HG02970 (cell line): ENCODE measurements around the gene ANKRD40CL.

Experiments
- ATAC-seq: cut with Tn5 transposase; IDR thresholded peaks from one replicate; pipeline ENCODE4 v1.9.1; 2021; ENCODE audit warnings: mild to moderate bottlenecking, moderate library complexity, moderate number of reproducible peaks; ENCODE audit not compliant: unreplicated experiment, low FRiP score

ANKRD40CL gene

DNA sequence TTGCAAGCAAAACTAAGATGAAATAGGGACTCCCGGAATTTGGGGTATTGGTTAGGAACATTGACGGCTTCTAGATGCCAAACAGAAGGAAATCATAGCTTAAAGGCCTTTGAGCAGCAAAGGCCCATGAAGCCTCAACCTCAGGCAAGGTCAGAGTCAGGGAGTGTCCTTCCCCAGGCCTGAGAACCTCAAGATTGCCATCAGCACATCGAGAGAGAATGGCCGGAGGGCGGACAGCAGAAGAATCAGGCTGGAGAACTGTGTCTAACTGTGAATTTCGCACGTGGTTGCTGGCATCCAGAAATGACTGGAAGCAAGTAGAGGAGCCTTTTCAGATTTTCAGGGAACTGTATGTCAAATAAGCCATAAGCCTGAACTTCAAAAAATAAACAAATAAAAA is 24.8 kb upstream of the ANKRD40CL start:
- no peak for ATAC-seq

DNA sequence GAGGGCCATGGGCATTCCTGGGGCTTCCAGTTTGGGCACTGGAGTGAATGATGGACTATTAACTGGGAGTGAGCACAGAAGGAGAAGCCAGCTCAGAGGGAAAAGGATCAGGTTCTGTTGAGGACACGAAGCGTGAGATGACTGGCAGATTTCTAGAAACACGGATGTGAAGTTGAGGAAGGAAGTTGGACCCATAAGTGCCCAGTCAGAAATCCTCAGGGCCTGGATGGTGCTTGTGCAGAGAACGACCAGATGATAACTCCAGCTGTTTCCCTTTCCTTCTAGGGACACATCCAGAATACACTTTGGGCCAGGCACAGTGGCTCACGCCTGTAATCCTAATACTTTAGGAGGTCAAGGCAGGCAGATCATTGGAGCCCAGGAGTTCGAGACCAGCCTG is 23.3 kb upstream of the ANKRD40CL start:
- no peak for ATAC-seq

DNA sequence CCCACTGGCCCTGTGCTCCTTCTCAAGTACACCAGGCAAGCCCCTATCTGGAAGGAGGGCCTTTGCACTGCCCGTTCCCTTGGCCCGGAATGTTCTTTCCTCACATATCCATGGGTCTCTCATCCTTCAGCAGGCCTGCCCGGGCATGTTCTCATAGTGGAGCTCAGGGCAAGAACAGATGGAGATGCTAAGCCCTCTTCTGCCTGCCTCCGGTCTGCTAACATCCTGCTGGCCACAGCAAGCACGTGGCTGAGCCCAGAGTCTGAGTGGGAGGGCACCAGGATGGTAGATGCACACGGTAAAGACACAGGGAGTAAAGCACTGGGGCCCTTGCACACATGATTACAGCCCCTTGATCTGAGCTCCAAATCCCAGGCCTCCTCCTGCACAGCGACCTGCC is 19.8 kb upstream of the ANKRD40CL start:
- ATAC-seq: no peak

DNA sequence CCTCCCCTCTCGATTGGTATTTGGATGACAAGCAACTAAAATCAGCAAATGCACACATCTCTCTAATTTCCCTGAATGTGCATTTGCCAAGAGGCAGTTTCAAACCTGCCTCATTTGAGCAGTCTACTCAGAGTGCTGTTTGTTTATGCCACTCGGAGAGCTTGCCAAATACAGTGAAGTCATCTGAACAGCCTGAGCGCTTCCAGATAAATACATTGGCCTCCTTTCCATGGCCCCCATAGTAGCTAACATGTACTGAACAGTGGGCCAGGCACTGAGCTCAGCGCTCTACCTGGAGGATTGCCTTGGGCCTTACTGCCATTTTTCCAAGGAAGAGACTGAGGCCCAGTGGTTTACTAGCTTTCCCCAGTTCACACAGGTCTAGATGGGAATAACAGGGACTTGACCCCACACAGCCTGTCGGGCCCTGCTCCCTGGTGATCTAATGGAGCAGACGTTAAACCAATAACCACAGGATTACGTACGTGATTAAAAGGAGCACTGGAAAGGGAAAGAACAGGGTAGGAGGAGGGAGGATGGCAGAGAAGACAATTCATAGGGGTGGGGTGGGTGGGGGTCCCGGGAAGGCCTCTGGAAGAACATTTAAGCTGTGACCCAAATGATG is 18.7 kb upstream of the ANKRD40CL start:
- no peak for ATAC-seq

DNA sequence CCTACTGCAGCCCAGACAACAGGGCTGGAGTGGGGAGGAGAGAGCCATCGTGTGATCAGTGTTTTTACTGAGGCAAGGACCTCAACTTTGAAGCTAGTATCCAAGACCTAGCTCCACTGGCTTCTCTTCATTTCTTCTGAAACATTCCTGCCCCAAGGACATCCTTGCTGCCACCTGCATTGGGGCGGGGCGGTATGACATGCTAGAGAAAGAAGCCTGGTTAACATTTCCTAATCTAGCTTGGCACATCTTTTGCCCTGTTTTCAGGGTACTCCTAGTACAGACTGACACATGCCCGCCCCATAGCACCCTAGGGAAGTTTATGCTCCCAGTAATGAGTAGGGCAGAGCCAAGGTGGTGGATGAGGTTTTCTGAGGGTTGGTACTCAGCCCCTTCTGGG is 17.8 kb upstream of the ANKRD40CL start:
- no peak for ATAC-seq

DNA sequence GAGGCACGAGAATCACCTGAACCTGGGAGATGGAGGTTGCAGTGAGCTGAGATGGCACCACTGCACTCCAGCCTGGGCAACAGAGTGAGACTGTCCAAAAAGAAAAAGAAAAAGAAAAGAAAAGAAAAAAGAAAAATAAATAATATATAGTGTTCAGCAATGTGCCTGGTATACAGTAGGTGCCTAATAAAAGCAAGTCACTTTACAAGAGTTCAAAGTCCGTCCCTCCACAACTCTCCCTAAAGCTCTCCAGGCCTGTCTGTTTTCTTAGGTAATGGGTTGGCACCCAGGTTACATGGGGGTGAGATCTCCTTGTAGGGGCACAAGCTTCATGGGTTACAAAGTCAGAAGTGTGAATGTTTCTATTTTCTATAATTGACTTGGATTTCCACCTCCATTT is 16.6 kb upstream of the ANKRD40CL start:
- ATAC-seq: no peak

DNA sequence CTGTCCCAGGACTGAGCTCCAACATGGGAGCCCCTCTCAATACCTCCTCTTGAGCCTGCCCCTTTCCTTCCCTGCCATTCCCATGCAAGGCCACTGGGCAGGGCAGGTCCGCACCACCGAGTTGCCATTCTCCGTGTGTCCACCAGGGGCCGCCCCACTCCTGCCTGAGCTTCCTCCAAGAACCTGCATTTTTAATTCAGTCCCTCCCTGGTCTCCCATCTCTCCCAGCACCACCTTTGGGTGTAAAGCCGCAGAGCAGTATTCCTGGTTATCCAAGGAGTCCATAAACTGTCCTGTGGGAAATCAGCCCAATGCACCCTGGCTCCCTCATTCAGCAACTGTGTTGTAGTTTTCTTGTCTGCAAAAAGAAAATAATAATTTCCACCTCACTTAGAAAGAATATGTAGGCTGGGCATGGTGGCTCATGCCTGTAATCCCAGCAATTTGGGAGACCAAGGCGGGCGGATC is 15.9 kb upstream of the ANKRD40CL start:
- no peak for ATAC-seq

DNA sequence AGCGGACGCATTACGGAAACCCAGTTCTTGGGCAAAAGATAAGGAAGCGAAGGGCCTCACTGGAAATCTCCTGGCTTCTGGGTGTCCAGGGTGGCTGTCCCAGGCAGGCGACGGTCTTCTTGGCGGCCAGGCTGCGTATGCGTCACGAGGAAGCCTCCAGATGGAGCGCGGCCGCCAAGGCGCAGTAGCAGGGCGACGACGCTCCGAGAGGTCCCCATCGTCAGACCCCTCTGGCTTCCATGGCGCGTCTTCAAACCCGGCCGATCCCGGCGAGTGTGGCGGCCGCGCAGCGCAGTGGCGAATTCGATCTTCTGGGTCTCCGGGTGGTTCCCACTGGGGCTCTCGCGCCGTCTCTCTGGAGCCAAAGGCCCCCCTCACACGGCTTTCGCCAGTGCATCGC is 13.8 kb upstream of the ANKRD40CL start:
- ATAC-seq: no peak

DNA sequence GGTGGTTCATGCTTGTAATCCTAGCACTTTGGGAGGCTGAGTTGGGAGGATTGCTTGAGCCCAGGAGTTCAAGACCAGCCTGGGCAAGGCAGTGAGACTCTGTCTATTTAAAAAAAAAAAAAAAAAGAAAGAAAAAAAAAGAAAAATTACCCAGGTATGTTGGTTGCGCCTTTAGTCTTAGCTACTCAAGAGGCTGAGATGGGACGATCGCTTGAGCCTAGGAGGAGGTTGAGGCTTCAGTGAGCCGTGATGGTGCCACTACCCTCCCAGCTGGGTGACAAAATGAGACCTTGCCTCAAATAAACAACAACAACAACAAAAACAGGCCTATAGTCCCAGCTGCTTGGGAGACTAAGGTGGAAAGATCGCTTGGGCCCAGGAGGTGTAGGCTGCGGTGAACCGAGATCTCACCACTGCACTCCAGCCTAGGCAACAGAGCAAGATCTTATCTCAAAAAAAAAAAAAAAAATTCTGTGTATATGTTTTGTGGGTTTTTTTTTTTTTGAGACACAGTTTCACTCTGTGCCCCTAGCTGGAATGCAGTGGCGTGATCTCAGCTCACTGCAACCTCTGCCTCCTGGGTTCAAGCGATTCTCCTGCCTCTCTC is 12.5 kb upstream of the ANKRD40CL start:
- ATAC-seq: no peak

DNA sequence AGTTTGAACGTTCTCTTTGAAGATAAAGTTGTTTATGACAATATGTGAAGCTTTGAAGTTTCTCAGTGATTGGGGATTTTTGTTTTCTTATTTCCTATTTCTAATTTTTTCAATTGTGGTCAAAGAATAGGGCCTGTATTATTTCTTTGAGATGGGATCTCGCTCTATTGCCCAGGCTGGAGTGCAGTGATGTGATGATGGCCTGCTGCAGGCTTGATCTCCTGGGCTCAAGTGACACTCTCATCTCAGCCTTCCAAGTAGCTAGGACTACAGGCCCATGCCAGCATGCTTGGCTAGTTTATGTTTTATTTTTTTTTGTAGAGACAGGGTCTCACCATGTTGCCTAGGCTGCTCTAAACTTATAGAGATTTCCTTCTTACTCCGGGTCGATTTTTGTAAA is 11.7 kb upstream of the ANKRD40CL start:
- ATAC-seq: no peak

DNA sequence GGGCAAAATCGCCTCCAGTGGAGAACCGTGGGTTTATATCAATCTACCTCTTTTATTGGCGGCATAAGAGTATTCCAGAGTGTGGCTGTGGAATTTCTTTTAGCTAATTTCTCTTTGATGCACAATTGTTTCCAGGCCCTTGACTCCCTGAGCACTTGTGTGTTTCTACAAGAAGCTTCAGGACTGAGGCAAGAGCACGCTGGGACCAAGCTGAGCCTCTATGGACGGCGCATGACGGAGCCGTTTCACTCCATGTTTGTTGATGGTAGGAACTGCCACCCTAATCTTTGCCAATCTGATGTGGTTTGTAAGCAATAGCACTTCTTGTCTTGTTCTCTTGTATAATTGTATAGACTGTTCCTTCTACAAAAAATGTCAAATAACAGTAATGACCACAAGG is 11.2 kb upstream of the ANKRD40CL start:
- ATAC-seq: no peak

DNA sequence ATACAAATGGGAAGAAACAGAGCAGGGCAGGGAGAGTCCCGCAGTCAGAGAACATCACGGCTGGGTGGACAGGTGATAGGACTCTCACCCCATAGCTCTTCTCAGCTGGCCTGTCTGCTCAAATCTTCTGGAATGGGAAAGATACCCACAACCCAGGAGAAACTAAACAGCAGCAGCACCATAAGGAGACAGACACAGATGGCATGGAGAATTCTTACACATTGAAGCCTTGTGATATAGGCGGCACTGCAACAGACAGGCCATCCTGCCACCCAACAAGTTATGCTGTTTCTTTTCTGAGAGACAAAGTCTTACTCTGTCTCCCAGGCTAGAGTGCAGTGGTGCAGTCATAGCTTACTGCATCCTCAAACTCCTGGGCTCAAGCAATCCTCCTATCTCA is 8.6 kb upstream of the ANKRD40CL start:
- ATAC-seq: no peak

DNA sequence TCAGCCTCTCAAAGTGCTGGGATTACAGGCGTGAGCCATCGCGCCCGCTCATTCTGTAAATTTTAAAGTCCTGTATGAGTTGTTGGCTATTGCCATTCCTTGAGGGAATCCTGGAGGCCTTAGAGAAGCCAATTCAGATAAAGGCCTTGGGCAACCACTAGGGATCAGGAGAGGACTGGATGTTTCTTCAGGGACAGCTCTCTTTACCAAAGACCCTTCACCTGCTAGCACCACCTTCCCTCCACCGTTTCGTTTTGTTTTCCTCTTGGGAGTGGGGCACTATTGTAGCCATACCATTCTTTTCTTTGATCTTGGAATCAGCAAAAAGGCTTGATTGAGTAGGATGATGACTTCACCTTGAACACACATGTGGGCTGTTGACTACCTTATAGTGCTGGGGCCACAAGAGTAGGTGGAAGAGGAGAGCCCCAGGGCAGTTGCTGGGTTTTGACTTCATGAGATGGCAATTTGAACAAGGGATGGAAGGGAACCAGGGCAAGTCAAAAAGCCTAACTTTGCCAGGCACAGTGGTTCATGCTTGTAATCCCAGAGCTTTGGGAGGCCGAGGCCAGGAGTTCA is 7.0 kb upstream of the ANKRD40CL start:
- no peak for ATAC-seq

DNA sequence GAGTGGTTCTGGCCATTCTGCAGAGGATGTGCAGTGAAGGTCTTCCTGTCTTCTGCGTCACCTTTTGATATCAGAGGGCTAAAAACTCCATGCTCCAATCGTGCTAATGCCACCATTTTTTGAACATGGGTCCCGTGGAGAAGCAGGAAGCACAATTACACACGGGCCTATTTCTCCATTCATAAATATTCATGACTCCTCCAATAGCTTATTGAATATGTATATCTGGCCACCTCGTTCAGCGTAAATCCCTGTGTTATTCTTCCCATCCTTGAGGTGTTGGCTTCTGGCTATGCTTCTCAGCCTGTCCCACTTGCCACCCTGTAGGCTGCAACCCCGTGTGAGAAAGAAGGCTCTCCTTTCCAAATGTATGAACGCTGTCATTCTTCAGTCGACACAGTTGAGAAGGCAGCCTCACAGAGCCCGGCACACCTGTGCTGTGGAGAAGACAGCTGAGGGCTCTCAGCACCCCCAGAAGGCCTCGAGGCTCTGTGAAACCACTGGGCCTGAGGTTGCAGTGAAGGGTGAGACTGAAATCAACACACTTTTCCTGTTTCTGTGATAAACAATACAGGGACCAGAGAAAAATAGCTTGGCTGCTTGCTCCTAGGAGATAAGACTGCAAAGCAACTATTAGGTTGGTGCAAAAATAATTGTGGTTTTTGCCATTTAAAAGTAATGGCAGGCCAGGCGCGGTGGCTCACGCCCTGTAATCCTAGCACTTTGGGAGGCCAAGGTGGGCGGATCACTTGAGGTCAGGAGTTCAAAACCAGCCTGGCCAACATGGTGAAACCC is 4.9 kb upstream of the ANKRD40CL start:
- ATAC-seq: no peak

DNA sequence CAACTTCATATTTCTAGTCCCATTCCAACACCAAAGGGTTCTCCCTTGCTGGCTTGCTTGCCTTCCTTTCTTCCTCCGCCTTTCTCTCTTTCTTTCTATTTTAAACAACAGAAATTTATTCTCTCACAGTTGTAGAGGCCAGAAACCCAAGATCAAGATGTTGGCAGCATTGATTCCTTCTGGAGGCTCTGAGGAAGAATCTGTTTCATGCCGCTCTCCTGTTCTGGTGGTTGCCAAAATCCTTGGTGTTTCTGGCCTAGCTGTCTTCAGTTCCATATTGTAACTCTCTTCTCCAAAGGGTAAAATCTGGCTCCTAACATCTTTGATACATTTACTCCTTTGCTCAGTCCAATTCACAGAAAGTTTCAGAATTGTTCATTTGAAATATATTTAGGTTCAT is 3.0 kb upstream of the ANKRD40CL start:
- ATAC-seq: no peak

DNA sequence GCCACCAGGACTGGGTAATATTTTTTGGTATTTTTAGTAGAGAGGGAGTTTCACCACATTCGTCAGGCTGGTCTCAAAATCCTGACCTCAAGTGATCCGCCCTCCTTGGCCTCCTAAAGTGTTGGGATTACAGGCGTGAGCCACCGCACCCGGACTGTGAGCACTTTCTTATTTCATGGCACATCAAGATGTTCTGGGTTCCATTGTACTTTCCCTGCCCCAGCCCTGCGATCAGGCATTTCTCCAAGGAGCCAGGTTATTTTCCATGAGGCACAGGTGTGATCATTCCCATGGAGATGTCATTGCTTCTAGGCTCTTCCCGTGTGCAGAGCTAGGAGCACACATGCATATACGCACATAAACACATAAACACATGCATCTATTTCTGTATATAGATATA is 2.6 kb upstream of the ANKRD40CL start:
- no peak for ATAC-seq

DNA sequence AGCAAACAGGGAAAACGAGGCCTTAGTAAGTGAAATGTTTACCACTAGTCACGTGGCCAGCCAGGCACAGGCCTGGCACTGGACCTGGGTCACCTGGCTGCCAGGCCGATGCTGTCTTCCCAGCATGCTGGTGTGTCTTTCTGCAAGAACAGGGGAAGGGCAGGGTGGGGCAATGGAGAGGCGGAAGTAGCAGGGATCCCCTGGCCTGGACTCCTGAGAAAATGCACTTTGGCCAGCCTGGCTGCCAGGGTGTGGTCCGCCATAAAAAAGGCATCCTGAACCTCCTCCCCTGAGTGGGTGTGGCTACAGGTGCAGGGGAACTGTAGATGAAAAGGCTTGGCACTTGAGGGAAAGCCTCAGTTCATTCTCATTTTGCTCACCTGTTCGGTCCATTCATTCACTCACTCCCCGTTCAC is 1.0 kb upstream of the ANKRD40CL start:
- ATAC-seq: no peak

DNA sequence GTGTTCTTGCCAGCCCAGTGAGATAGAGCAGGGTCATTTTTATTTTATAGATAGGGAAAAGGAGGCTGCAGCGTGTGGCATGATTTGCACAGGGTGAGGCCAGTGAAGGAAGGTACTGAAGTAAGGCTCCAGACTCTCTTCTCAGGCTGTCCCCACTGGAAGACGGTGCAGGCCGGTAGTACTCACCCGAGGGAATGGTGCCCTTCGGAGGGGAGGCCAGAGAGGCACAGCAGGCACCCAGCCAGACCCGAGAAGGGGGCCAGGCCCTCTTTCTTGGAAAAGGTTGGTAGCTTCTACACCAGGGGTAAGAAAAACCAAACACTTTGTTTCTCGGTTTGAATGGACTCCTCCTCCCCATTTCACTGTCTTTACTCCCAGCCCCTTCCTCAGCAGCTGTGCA is 288 bp downstream of the ANKRD40CL start:
- no peak for ATAC-seq

DNA sequence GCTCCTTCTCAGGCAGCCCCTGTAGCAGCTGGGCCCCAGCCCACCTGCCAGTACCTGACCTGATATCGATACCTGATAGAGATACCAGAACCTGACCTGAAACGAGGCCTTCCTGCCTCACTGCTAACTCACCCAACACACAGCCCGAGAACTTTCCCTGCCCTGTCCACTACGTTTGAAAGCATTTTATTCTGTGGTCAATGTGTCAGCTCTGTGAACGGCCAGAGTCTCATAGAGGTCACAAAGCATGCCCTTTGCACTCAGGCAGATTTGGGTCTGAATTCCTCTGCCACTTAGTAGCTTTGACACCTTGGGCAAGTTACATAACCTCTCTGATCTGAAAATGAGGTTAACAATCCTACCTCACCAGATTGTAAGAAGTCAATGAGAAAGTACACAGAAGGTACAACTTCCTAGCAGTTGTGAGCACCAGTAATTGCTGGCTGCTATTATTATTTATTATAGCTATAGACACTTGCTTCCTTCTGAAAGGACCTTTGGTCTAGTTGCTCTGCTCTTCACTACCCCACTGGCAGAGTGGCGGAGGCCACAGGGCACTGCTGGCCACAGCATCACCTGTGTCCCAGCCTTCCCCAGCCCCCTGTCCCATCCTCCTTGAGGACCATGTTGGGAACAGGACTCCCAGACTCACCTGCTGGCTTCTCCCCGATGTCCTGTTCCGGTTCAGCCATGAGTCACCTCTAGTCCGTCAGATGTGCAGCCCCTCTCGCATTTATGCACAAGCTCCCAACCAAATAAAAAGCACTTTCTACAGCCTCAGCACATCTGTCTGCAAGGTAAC is 895 bp downstream of the ANKRD40CL start:
- ATAC-seq: no peak

DNA sequence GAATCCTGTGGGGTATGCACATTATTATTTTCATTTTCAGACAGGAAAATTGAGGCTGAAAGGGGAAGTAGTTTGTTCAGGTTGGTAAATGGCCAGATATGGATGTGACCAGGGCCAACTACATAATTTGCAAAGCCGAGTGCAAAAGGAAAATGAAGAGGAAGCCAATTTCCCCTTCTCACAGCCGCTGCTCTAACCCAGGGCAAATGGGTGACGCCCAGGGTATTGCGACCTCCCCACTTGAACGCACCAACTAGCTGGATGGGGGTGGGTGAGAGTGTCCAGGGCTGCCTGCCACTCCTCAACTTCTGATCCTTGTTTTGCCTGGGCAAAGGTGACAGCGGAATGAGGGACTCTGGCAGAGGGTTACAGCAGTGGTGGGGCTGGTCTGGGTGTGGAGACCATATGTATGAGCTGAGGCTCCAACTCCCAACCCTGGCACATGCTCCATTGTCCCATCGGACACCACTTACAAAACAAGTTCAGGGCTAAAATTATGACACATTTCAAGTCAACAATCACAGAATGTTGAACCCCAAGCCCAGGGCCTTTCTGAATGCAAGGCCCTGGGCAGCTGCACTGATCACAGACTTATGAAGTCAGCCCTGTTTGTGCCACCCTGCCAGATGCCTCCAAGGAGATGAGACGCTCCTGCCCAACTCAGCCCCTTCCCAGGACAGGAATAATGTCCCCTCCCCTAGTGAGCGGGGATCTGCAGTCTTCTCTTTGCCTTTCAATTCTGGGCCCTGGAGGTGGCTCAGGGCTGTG is 1.7 kb downstream of the ANKRD40CL start:
- ATAC-seq: no peak
